Activated CD4-positive, alpha-beta memory T cell treated with anti-CD3 and anti-CD28 coated beads for 36 hours (primary cell): ENCODE measurements around the gene PEMT. TPM values are rescaled to one million over a fixed set of nuclear protein-coding genes. Genes with fewer than 3 reads are reported as not detected.

Source experiments
- CTCF ChIA-PET: fragments of 350-600 bp; sonication (Branson Sonifier 250); formaldehyde crosslinking; loops from one replicate; lab custom pipeline; 2021; ENCODE audit warnings: antibody characterized with exemption, inconsistent platforms; lab: Charles Lee
- POLR2A ChIA-PET: fragments of 350-600 bp; sonication (Branson Sonifier 250); formaldehyde crosslinking; loops from one replicate; lab custom pipeline; 2021; ENCODE audit warnings: antibody characterized with exemption; lab: Charles Lee
- DNase-seq: peaks from one replicate; pipeline ENCODE4 v3.0.0-alpha.2; 2020
- H3K27ac Mint-ChIP-seq: one replicate; pipeline ENCODE4 v1.8.0; 2021; ENCODE audit warnings: mixed read lengths
- H3K27me3 Mint-ChIP-seq: one replicate; pipeline ENCODE4 v1.8.0; 2021; ENCODE audit warnings: mixed read lengths
- H3K36me3 Mint-ChIP-seq: one replicate; pipeline ENCODE4 v1.8.0; 2021; ENCODE audit warnings: mixed read lengths
- H3K4me1 Mint-ChIP-seq: one replicate; pipeline ENCODE4 v1.8.0; 2021; ENCODE audit warnings: low read depth, mixed read lengths
- H3K4me3 Mint-ChIP-seq: one replicate; pipeline ENCODE4 v1.8.0; 2021; ENCODE audit warnings: mild to moderate bottlenecking, mixed read lengths
- H3K9me3 Mint-ChIP-seq: one replicate; pipeline ENCODE4 v1.8.0; 2021; ENCODE audit warnings: mixed read lengths
- intact Hi-C: fragments of 100-400 bp; cut with micrococcal nuclease; formaldehyde crosslinking; loops from one replicate; pipeline ENCODE4 v1.15.1; 2023
- total RNA-seq, 2 experiments: library from RNA; stranded (reverse); gene quantifications; one replicate each; pipeline ENCODE4 v1.2.3, GENCODE V29; 2021

PEMT gene
- total RNA-seq, 2 experiments from 2014 or later: 38.3 to 41.1 TPM

GRCh38 chr17:17456251-17456650 lies 135.3 kb downstream of the PEMT start:
- Mint-ChIP-seq H3K27me3 (peaks cover 2% of the 10 kb centered on the region), H3K4me3 (no peak overlapping the region), H3K36me3 (no peaks in the 10 kb centered on the region), H3K4me1 (no peaks in the 10 kb centered on the region), H3K9me3 (peaks cover 4% of the 10 kb centered on the region), H3K27ac (no peak overlapping the region)
- POLR2A ChIA-PET: no interaction called here
- DNase-seq: no peak
- CTCF ChIA-PET: no interaction called here
- intact Hi-C loops: no loop called here

Other genes starting within 250 kb of the PEMT start
- gene MED9, start 114.7 kb downstream of the PEMT start, total RNA-seq: 10 to 100 TPM; 12.1 to 12.2 TPM
- under 1 TPM; 0.27 to 0.33 TPM for gene RASD1, start 95.3 kb downstream of the PEMT start, total RNA-seq
- 10 to 100 TPM; 10.5 to 11.0 TPM for gene RAI1, start 89.8 kb upstream of the PEMT start, total RNA-seq
- gene SREBF1, start 245.3 kb upstream of the PEMT start, total RNA-seq: 100 to 1,000 TPM in 1 of 2 experiments, 10 to 100 TPM in 1; 93.7 to 106 TPM